WTC11 (cell line): ENCODE data around the gene TSPO. TPM values are rescaled to one million over a fixed set of nuclear protein-coding genes. Genes with fewer than 3 reads are reported as not detected.

Experiments used
- ATAC-seq: fragments of 200-7000 bp; cut with Tn5 transposase; 2 replicates; pipeline ENCODE4 v1.10.0; 2021; ENCODE audit warnings: mild to moderate bottlenecking, moderate library complexity
- CTCF ChIA-PET: fragments of 300-600 bp; sonication (Branson Sonifier 250); formaldehyde crosslinking; loops from one replicate; lab custom pipeline; 2021; ENCODE audit warnings: antibody characterized with exemption; lab: Charles Lee
- POLR2A ChIA-PET: fragments of 350-600 bp; sonication (Branson Sonifier 250); formaldehyde crosslinking; loops from one replicate; lab custom pipeline; 2021; ENCODE audit warnings: antibody characterized with exemption; lab: Charles Lee
- DNase-seq: peaks from one replicate; pipeline ENCODE4 v3.0.0; 2021; ENCODE audit warnings: low spot score
- H3K27ac Mint-ChIP-seq: 2 replicates; pipeline ENCODE4 v1.8.0; 2021; ENCODE audit warnings: mixed read lengths
- H3K27me3 Mint-ChIP-seq: 2 replicates; pipeline ENCODE4 v1.8.0; 2021; ENCODE audit warnings: low read depth, mild to moderate bottlenecking, moderate library complexity, mixed read lengths
- H3K36me3 Mint-ChIP-seq: 2 replicates; pipeline ENCODE4 v1.8.0; 2021; ENCODE audit warnings: mixed read lengths
- H3K4me1 Mint-ChIP-seq: 2 replicates; pipeline ENCODE4 v1.8.0; 2022; ENCODE audit warnings: mixed read lengths
- H3K4me3 Mint-ChIP-seq: 2 replicates; pipeline ENCODE4 v1.8.0; 2021; ENCODE audit warnings: mild to moderate bottlenecking, moderate library complexity, mixed read lengths
- H3K9me3 Mint-ChIP-seq: 2 replicates; pipeline ENCODE4 v1.8.0; 2021; ENCODE audit warnings: mixed read lengths
- ATF1 ChIP-seq: sonication (generic); formaldehyde crosslinking; IDR thresholded peaks from 2 replicates; pipeline ENCODE4 v1.8.1; 2023; ENCODE audit warnings: mild to moderate bottlenecking, moderate library complexity, missing genetic modification reagents
- CBFB ChIP-seq: sonication (generic); formaldehyde crosslinking; IDR thresholded peaks from 2 replicates; pipeline ENCODE4 v1.8.1; 2022; ENCODE audit warnings: mild to moderate bottlenecking, low read depth, missing genetic modification reagents
- E2F4 ChIP-seq: sonication (generic); formaldehyde crosslinking; IDR thresholded peaks from 2 replicates; pipeline ENCODE4 v1.8.1; 2022; ENCODE audit warnings: low read depth, mild to moderate bottlenecking, moderate library complexity, missing genetic modification reagents, borderline replicate concordance
- ELF4 ChIP-seq: sonication (generic); formaldehyde crosslinking; IDR thresholded peaks from 2 replicates; pipeline ENCODE4 v1.8.1; 2022; ENCODE audit warnings: low read depth, mild to moderate bottlenecking, moderate library complexity, missing genetic modification reagents
- ETV6 ChIP-seq: sonication (generic); formaldehyde crosslinking; IDR thresholded peaks from 2 replicates; pipeline ENCODE4 v1.8.1; 2022; ENCODE audit warnings: mild to moderate bottlenecking, missing genetic modification reagents
- HMGA2 ChIP-seq: fragments of 250-450 bp; sonication (Bioruptor Pico); IDR thresholded peaks from 2 replicates; pipeline ENCODE4 v1.4.0; 2021; ENCODE audit warnings: mild to moderate bottlenecking, moderate library complexity
- JUN ChIP-seq: sonication (generic); formaldehyde crosslinking; IDR thresholded peaks from 2 replicates; pipeline ENCODE4 v1.8.0; 2023; ENCODE audit warnings: mild to moderate bottlenecking, missing genetic modification reagents
- MAX ChIP-seq: sonication (generic); formaldehyde crosslinking; IDR thresholded peaks from 2 replicates; pipeline ENCODE4 v1.8.0; 2022; ENCODE audit warnings: mild to moderate bottlenecking, missing genetic modification reagents
- NR3C1 ChIP-seq: sonication (generic); formaldehyde crosslinking; conservative IDR thresholded peaks from 2 replicates; pipeline ENCODE4 v1.8.1; 2023; ENCODE audit warnings: low read depth, mild to moderate bottlenecking, missing genetic modification reagents
- SMAD4 ChIP-seq: sonication (generic); formaldehyde crosslinking; IDR thresholded peaks from 2 replicates; pipeline ENCODE4 v1.8.0; 2022; ENCODE audit warnings: mild to moderate bottlenecking, missing genetic modification reagents
- TCF7 ChIP-seq: sonication (generic); formaldehyde crosslinking; IDR thresholded peaks from 2 replicates; pipeline ENCODE4 v1.8.0; 2022; ENCODE audit warnings: mild to moderate bottlenecking, low read depth, missing genetic modification reagents, moderate library complexity
- TEAD4 ChIP-seq: sonication (generic); formaldehyde crosslinking; IDR thresholded peaks from 2 replicates; pipeline ENCODE4 v1.8.0; 2022; ENCODE audit warnings: mild to moderate bottlenecking, missing genetic modification reagents
- TP53 ChIP-seq: sonication (generic); formaldehyde crosslinking; IDR thresholded peaks from 2 replicates; pipeline ENCODE4 v1.8.1; 2023; ENCODE audit warnings: mild to moderate bottlenecking, missing genetic modification reagents
- ZNF138 ChIP-seq: sonication (generic); formaldehyde crosslinking; conservative IDR thresholded peaks from 2 replicates; pipeline ENCODE4 v1.8.1; 2022; ENCODE audit warnings: mild to moderate bottlenecking, moderate library complexity, missing genetic modification reagents
- ZNF317 ChIP-seq: sonication (generic); formaldehyde crosslinking; IDR thresholded peaks from 2 replicates; pipeline ENCODE4 v1.8.1; 2023; ENCODE audit warnings: low read depth, mild to moderate bottlenecking, moderate library complexity, missing genetic modification reagents, borderline replicate concordance
- total RNA-seq: library from RNA; stranded (reverse); gene quantifications from 3 replicates; pipeline ENCODE4 v1.2.3, GENCODE V29; 2021
- TF ChIP-seq, protein P1 (sequence below): sonication (generic); formaldehyde crosslinking; IDR thresholded peaks from 2 replicates; pipeline ENCODE4 v1.8.1; 2022; ENCODE audit warnings: low read depth, missing genetic modification reagents, borderline replicate concordance
- TF ChIP-seq, protein P2 (sequence below): fragments of 250-450 bp; sonication (Bioruptor Pico); conservative IDR thresholded peaks from 2 replicates; pipeline ENCODE4 v1.9.0; 2021; ENCODE audit warnings: mild to moderate bottlenecking
- TF ChIP-seq, protein P3 (sequence below): sonication (generic); formaldehyde crosslinking; conservative IDR thresholded peaks from 2 replicates; pipeline ENCODE4 v1.8.1; 2022; ENCODE audit warnings: mild to moderate bottlenecking, missing genetic modification reagents
- TF ChIP-seq, protein P4 (sequence below): sonication (generic); formaldehyde crosslinking; IDR thresholded peaks from 2 replicates; pipeline ENCODE4 v1.8.0; 2022; ENCODE audit warnings: mild to moderate bottlenecking, missing genetic modification reagents
- TF ChIP-seq, protein P5 (sequence below): sonication (generic); formaldehyde crosslinking; IDR thresholded peaks from 2 replicates; pipeline ENCODE4 v1.8.0; 2023; ENCODE audit warnings: mild to moderate bottlenecking, missing genetic modification reagents

The TSPO gene
- total RNA-seq, 1 experiment from 2014 or later: 21.9 TPM

DNA sequence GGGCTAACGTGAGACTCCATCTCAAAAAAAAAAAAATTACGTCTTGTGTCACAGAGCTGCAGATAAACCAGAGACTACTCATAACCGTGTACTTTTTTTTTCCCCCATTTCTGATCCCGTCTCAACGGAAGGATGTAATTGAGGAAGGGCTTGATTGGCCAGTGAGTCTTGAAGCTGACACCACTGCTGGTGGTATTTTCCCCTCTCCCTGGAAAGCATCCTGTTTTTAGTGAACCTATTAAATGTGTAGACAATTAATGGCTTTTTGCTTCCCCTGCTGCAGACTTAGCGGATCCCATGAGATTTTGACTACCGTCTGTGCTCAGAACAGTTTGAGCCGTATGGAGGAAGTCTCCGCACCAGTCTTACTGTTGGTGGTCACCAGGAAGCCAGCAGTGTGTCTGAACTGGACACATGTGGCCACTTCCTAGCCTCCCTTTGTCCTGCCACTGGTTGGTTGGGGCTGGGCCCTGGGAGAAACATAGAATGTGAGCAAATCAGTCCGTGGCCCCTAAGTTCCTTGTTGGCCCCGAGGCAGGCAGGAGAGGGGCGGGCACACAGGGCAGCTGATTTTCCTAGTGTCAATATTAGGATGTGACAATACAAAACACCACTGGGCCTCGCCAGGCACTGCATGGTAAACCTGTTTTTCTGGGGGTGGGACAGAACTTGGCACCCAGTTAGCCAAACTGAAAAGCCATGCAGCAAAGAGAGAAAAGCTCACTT is 37.7 kb upstream of the TSPO start:
- POLR2A ChIA-PET: no interaction called here
- H3K27me3 Mint-ChIP-seq: peaks cover 55% of the 10 kb centered on the region
- H3K36me3 Mint-ChIP-seq: no peaks in the 10 kb centered on the region
- no peaks in the 10 kb centered on the region for H3K9me3 Mint-ChIP-seq
- peaks cover 14% of the 10 kb centered on the region for H3K4me1 Mint-ChIP-seq
- no peak overlapping the region for H3K27ac Mint-ChIP-seq
- H3K4me3 Mint-ChIP-seq: no peak overlapping the region
- DNase-seq (no peak), ATAC-seq (no peak)
- CTCF ChIA-PET: no interaction called here
- TF ChIP-seq NR3C1 (CRISPR knock-in tag) (no peak), MAX (CRISPR knock-in tag) (no peak)
- TF ChIP-seq, protein P1, sequence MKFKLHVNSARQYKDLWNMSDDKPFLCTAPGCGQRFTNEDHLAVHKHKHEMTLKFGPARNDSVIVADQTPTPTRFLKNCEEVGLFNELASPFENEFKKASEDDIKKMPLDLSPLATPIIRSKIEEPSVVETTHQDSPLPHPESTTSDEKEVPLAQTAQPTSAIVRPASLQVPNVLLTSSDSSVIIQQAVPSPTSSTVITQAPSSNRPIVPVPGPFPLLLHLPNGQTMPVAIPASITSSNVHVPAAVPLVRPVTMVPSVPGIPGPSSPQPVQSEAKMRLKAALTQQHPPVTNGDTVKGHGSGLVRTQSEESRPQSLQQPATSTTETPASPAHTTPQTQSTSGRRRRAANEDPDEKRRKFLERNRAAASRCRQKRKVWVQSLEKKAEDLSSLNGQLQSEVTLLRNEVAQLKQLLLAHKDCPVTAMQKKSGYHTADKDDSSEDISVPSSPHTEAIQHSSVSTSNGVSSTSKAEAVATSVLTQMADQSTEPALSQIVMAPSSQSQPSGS (CRISPR knock-in tag): no peak

DNA sequence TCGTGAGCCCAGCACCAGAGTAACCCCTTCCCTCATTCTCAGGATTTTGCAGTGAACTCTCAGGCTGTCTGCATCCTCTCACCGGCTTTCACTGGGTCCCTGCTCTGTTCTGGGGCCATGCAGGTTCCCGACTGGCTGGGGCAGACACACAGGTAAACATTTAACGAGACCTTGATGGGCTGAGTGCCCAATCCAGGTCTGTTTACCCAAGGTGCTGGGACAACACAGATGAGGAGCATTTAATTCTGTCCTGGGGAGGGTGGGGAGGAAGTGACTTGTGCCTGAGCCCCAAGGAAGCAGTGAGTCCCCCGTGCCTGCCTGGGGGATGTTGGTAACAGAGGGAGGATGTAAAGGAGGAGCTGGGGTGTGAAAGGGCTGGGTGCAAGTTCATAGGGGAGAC is 36.4 kb upstream of the TSPO start:
- H3K4me3 Mint-ChIP-seq: no peak overlapping the region
- no peaks in the 10 kb centered on the region for H3K9me3 Mint-ChIP-seq
- ChIA-PET POLR2A (no interaction called here), CTCF (interaction anchor here (0.5 kb wide), 1 partner anchor 19 kb away, joined by 6 read pairs; no protein-coding TSS in a partner anchor)
- peaks cover 44% of the 10 kb centered on the region for H3K27me3 Mint-ChIP-seq
- H3K36me3 Mint-ChIP-seq: no peaks in the 10 kb centered on the region
- no peak for DNase-seq
- H3K27ac Mint-ChIP-seq: no peak overlapping the region
- peaks cover 12% of the 10 kb centered on the region for H3K4me1 Mint-ChIP-seq
- TF ChIP-seq ZNF138 (CRISPR knock-in tag): no peak
- no peak for TF ChIP-seq ETV6
- TF ChIP-seq, protein P2, sequence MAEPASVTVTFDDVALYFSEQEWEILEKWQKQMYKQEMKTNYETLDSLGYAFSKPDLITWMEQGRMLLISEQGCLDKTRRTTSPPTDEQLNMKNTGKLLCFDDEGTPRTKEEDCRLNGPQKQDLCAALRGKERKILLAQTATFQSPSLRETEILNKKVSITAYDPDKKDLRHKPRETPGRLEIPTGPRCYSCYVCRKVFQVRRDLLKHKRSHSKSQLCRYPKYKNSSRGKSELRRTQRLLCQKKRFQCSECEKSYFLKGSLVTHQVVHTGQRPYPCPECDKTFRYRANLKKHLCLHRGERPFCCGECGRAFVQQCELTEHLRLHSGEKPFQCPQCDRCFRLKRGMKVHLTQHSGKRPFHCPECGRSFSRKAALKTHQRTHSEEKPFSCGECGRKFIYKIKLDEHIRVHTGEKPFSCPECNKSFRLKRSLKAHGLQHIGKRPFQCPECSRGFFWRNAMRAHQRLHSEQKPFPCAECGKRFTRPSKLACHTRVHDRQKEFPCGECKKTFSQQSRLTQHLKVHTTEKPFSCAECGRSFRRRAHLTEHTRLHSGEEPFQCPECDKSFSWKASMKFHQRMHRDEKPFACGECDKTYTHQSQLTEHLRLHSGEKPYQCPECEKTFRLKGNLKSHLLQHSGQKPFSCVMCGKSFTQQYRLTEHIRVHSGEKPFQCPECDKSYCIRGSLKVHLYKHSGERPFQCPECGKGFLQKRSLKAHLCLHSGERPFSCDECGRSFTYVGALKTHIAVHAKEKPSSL (CRISPR knock-in tag): no peak
- TF ChIP-seq CBFB (CRISPR knock-in tag): no peak
- no peak for TF ChIP-seq E2F4 (CRISPR knock-in tag)
- TF ChIP-seq HMGA2: no peak
- no peak for TF ChIP-seq JUN (CRISPR knock-in tag)
- TF ChIP-seq, protein P3, sequence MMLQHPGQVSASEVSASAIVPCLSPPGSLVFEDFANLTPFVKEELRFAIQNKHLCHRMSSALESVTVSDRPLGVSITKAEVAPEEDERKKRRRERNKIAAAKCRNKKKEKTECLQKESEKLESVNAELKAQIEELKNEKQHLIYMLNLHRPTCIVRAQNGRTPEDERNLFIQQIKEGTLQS (CRISPR knock-in tag): no peak
- TF ChIP-seq TP53 (CRISPR knock-in tag): no peak
- no peak for TF ChIP-seq ATF1 (CRISPR knock-in tag)
- TF ChIP-seq, protein P4, sequence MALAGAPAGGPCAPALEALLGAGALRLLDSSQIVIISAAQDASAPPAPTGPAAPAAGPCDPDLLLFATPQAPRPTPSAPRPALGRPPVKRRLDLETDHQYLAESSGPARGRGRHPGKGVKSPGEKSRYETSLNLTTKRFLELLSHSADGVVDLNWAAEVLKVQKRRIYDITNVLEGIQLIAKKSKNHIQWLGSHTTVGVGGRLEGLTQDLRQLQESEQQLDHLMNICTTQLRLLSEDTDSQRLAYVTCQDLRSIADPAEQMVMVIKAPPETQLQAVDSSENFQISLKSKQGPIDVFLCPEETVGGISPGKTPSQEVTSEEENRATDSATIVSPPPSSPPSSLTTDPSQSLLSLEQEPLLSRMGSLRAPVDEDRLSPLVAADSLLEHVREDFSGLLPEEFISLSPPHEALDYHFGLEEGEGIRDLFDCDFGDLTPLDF (CRISPR knock-in tag): no peak
- no peak for TF ChIP-seq ELF4
- TF ChIP-seq TEAD4: no peak
- TF ChIP-seq TCF7 (CRISPR knock-in tag): no peak
- TF ChIP-seq, protein P5, sequence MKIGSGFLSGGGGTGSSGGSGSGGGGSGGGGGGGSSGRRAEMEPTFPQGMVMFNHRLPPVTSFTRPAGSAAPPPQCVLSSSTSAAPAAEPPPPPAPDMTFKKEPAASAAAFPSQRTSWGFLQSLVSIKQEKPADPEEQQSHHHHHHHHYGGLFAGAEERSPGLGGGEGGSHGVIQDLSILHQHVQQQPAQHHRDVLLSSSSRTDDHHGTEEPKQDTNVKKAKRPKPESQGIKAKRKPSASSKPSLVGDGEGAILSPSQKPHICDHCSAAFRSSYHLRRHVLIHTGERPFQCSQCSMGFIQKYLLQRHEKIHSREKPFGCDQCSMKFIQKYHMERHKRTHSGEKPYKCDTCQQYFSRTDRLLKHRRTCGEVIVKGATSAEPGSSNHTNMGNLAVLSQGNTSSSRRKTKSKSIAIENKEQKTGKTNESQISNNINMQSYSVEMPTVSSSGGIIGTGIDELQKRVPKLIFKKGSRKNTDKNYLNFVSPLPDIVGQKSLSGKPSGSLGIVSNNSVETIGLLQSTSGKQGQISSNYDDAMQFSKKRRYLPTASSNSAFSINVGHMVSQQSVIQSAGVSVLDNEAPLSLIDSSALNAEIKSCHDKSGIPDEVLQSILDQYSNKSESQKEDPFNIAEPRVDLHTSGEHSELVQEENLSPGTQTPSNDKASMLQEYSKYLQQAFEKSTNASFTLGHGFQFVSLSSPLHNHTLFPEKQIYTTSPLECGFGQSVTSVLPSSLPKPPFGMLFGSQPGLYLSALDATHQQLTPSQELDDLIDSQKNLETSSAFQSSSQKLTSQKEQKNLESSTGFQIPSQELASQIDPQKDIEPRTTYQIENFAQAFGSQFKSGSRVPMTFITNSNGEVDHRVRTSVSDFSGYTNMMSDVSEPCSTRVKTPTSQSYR: no peak
- TF ChIP-seq, protein P1 (CRISPR knock-in tag): no peak
- no peak for TF ChIP-seq SMAD4 (CRISPR knock-in tag)
- TF ChIP-seq ZNF317 (CRISPR knock-in tag): no peak
- no peak for ATAC-seq
